Cardiac fibroblast (primary cell): ENCODE measurements around the gene LCOR.
A peak's percentile ranks its signal among the peaks of the same experiment; 100 is the strongest.

Source experiments
- DNase-seq, 2 donors: peaks; one replicate each; pipeline versions ENCODE4 v3.0.0 to v3.0.0-alpha.2; 2010; ENCODE audit warnings: low read depth in 2 of 2
- H3K4me3 ChIP-seq, 2 donors: replicated peaks in 1 of 2; 1 replicate in 1 of 2; 2 replicates in 1 of 2; pipeline ENCODE4 v1.5.1; 2011; ENCODE audit warnings: low read depth in 2 of 2, low read length in 2 of 2, mild to moderate bottlenecking in 2 of 2, moderate library complexity in 1 of 2
- CTCF ChIP-seq: IDR thresholded peaks from one replicate; pipeline ENCODE4 v1.5.1; 2011; ENCODE audit warnings: low read depth, mild to moderate bottlenecking, low read length, inconsistent platforms

Gene LCOR

GRCh38 chr10:97024168-97025073 lies 192.3 kb downstream of the LCOR start:
- peak; percentile 52 to 80 for DNase-seq
- H3K4me3 ChIP-seq = no peak overlapping the region
- TF ChIP-seq CTCF = no peak

GRCh38 chr10:97025613-97026242 lies 193.6 kb downstream of the LCOR start:
- TF ChIP-seq CTCF = peak; percentile 50
- DNase-seq = peak; percentile 63 to 67
- no peak overlapping the region for H3K4me3 ChIP-seq

GRCh38 chr10:97028126-97028831 lies 196.2 kb downstream of the LCOR start:
- no peak for TF ChIP-seq CTCF
- DNase-seq = peak in 1 of 2 donors; percentile 74
- no peak overlapping the region for H3K4me3 ChIP-seq

- H3K4me3 ChIP-seq = no peak overlapping the region
- DNase-seq = no peak
- TF ChIP-seq CTCF = no peak
Observed at GRCh38 chr10:97028832-97029178, 196.7 kb downstream of the LCOR start.

- no peak for TF ChIP-seq CTCF
- no peak overlapping the region for H3K4me3 ChIP-seq
- no peak for DNase-seq
Observed at GRCh38 chr10:97029271-97029670, 197.2 kb downstream of the LCOR start.

- DNase-seq = no peak
- TF ChIP-seq CTCF = no peak
- H3K4me3 ChIP-seq = no peak overlapping the region
Observed at GRCh38 chr10:97030894-97031293, 198.8 kb downstream of the LCOR start.
